Upper lobe of left lung (tissue), 4 donors: ENCODE data around the gene OR2AJ1.

Source experiments
- EP300 ChIP-seq, 4 donors: sonication (generic); formaldehyde crosslinking; IDR thresholded peaks; one replicate each; pipeline ENCODE4 v1.5.1; 2017; ENCODE audit warnings: antibody characterized with exemption in 4 of 4, control low read depth in 2 of 4
- POLR2A ChIP-seq, 4 donors: fragments of 450-650 bp; IDR thresholded peaks; one replicate each; pipeline ENCODE4 v1.5.1; 2016 to 2017; ENCODE audit warnings: antibody characterized with exemption in 4 of 4, mild to moderate bottlenecking in 2 of 4
- POLR2AphosphoS5 ChIP-seq, 2 donors: sonication (generic); formaldehyde crosslinking; IDR thresholded peaks; one replicate each; pipeline ENCODE4 v1.5.1; 2017; ENCODE audit warnings: antibody characterized with exemption in 2 of 2
- TF ChIP-seq, protein P1 (sequence below), 6 experiments: fragments of 450-650 bp in 4 of 6; fragments of 200-600 bp in 2 of 6; sonication (generic) in 2 of 6; IDR thresholded peaks; one replicate each; pipeline ENCODE4 v1.5.1; 2016 to 2019; ENCODE audit warnings: antibody characterized with exemption in 6 of 6

GRCh38 chr1:247895163-247895637 lies 29.5 kb upstream of the OR2AJ1 start, which contains the start of gene OR2W3:
- TF ChIP-seq POLR2AphosphoS5 (IDR thresholded peaks at IDR 0.05) = no peak
- TF ChIP-seq, protein P1, sequence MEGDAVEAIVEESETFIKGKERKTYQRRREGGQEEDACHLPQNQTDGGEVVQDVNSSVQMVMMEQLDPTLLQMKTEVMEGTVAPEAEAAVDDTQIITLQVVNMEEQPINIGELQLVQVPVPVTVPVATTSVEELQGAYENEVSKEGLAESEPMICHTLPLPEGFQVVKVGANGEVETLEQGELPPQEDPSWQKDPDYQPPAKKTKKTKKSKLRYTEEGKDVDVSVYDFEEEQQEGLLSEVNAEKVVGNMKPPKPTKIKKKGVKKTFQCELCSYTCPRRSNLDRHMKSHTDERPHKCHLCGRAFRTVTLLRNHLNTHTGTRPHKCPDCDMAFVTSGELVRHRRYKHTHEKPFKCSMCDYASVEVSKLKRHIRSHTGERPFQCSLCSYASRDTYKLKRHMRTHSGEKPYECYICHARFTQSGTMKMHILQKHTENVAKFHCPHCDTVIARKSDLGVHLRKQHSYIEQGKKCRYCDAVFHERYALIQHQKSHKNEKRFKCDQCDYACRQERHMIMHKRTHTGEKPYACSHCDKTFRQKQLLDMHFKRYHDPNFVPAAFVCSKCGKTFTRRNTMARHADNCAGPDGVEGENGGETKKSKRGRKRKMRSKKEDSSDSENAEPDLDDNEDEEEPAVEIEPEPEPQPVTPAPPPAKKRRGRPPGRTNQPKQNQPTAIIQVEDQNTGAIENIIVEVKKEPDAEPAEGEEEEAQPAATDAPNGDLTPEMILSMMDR (IDR thresholded peaks at IDR 0.05) = no peak
- TF ChIP-seq POLR2A (IDR thresholded peaks at IDR 0.05) = no peak
- TF ChIP-seq EP300 (IDR thresholded peaks at IDR 0.05) = no peak
